ENCODE data around the gene ENDOV. TPM values are rescaled to one million over a fixed set of nuclear protein-coding genes. Genes with fewer than 3 reads are reported as not detected.

ENDOV gene
- total RNA-seq, 2 experiments from 2014 or later: 16.6 to 17.1 TPM

GRCh38 chr17:80454557-80455335 is 39.8 kb downstream of the ENDOV start:
- peak overlapping the region; percentile 96 for H3K4me3 Mint-ChIP-seq
- no peaks in the 10 kb centered on the region for H3K36me3 Mint-ChIP-seq (ENCODE audit: low read depth)
- POLR2A ChIA-PET: interaction anchor here (0.6 to 1.3 kb wide), 4 partner anchors 320 to 534 kb away, joined by 3 to 4 read pairs (median 3); no protein-coding TSS in a partner anchor
- peaks cover 38% of the 10 kb centered on the region for H3K4me1 Mint-ChIP-seq
- peaks cover 11% of the 10 kb centered on the region for H3K27me3 Mint-ChIP-seq
- H3K27ac Mint-ChIP-seq: peak overlapping the region; percentile 95
- DNase-seq: peak; percentile 96
- CTCF ChIA-PET: interaction anchor here (1.0 to 1.5 kb wide), 5 partner anchors 13 to 515 kb away, joined by 3 to 7 read pairs (median 5); no protein-coding TSS in a partner anchor
- no peaks in the 10 kb centered on the region for H3K9me3 Mint-ChIP-seq

- Mint-ChIP-seq H3K36me3 (ENCODE audit: low read depth) (no peaks in the 10 kb centered on the region), H3K4me1 (peaks cover 38% of the 10 kb centered on the region)
- CTCF ChIA-PET: interaction anchor here (1.0 to 1.5 kb wide), 4 partner anchors 13 to 515 kb away, joined by 3 to 7 read pairs (median 4); no protein-coding TSS in a partner anchor
Observed at GRCh38 chr17:80455336-80455710, 40.4 kb downstream of the ENDOV start.

GRCh38 chr17:80455784-80456183 is 40.8 kb downstream of the ENDOV start:
- ChIA-PET CTCF (interaction anchor here (1.5 kb wide), 1 partner anchor 12 kb away, joined by 6 read pairs; no protein-coding TSS in a partner anchor), POLR2A (interaction anchor here (1.3 kb wide), 1 partner anchor 334 kb away, joined by 4 read pairs; no protein-coding TSS in a partner anchor)
- Mint-ChIP-seq H3K27ac (peak overlapping the region; percentile 73), H3K4me3 (peak overlapping the region; percentile 96), H3K9me3 (no peaks in the 10 kb centered on the region), H3K4me1 (peaks cover 38% of the 10 kb centered on the region), H3K36me3 (ENCODE audit: low read depth) (no peaks in the 10 kb centered on the region), H3K27me3 (peaks cover 14% of the 10 kb centered on the region)
- no peak for DNase-seq

More at GRCh38 chr17:80455336-80455710, 40.4 kb downstream of the ENDOV start:
- H3K9me3 Mint-ChIP-seq: no peaks in the 10 kb centered on the region
- H3K27ac Mint-ChIP-seq: peak overlapping the region; percentile 95
- POLR2A ChIA-PET: interaction anchor here (1.3 kb wide), 1 partner anchor 335 kb away, joined by 4 read pairs; no protein-coding TSS in a partner anchor
- H3K4me3 Mint-ChIP-seq: peak overlapping the region; percentile 96
- peaks cover 11% of the 10 kb centered on the region for H3K27me3 Mint-ChIP-seq
- no peak for DNase-seq

GRCh38 chr17:80456465-80457235 is 41.7 kb downstream of the ENDOV start:
- Mint-ChIP-seq H3K4me1 (peaks cover 38% of the 10 kb centered on the region), H3K4me3 (peak overlapping the region; percentile 43), H3K27me3 (peaks cover 14% of the 10 kb centered on the region), H3K36me3 (ENCODE audit: low read depth) (no peaks in the 10 kb centered on the region), H3K9me3 (no peaks in the 10 kb centered on the region), H3K27ac (peak overlapping the region; percentile 73)
- ChIA-PET POLR2A (no interaction called here), CTCF (interaction anchor here (2.1 kb wide), 1 partner anchor 30 kb away, joined by 5 read pairs; no protein-coding TSS in a partner anchor)
- no peak for DNase-seq

GRCh38 chr17:80457236-80457856 is 42.4 kb downstream of the ENDOV start:
- Mint-ChIP-seq H3K27me3 (peaks cover 14% of the 10 kb centered on the region), H3K4me1 (peaks cover 38% of the 10 kb centered on the region), H3K4me3 (no peak overlapping the region), H3K9me3 (no peaks in the 10 kb centered on the region), H3K36me3 (ENCODE audit: low read depth) (no peaks in the 10 kb centered on the region), H3K27ac (peak overlapping the region; percentile 73)
- CTCF ChIA-PET: interaction anchor here (2.1 kb wide), 1 partner anchor 30 kb away, joined by 5 read pairs; no protein-coding TSS in a partner anchor
- POLR2A ChIA-PET: no interaction called here
- DNase-seq: no peak

GRCh38 chr17:80458016-80458415 is 43.0 kb downstream of the ENDOV start:
- Mint-ChIP-seq H3K9me3 (no peaks in the 10 kb centered on the region), H3K4me1 (peaks cover 36% of the 10 kb centered on the region), H3K27ac (no peak overlapping the region), H3K27me3 (peaks cover 14% of the 10 kb centered on the region), H3K4me3 (no peak overlapping the region), H3K36me3 (ENCODE audit: low read depth) (no peaks in the 10 kb centered on the region)
- no peak for DNase-seq
- POLR2A ChIA-PET: no interaction called here
- CTCF ChIA-PET: interaction anchor here (0.6 to 2.1 kb wide), 2 partner anchors 31 to 35 kb away, joined by 3 to 5 read pairs; no protein-coding TSS in a partner anchor

- no peaks in the 10 kb centered on the region for H3K9me3 Mint-ChIP-seq
- no peaks in the 10 kb centered on the region for H3K36me3 Mint-ChIP-seq (ENCODE audit: low read depth)
- no peak for DNase-seq
- ChIA-PET POLR2A (no interaction called here), CTCF (no interaction called here)
- H3K4me1 Mint-ChIP-seq: peaks cover 25% of the 10 kb centered on the region
- peaks cover 14% of the 10 kb centered on the region for H3K27me3 Mint-ChIP-seq
- H3K4me3 Mint-ChIP-seq: no peak overlapping the region
- H3K27ac Mint-ChIP-seq: no peak overlapping the region
Observed at GRCh38 chr17:80459234-80459633, 44.3 kb downstream of the ENDOV start.

GRCh38 chr17:80460429-80460834 is 45.5 kb downstream of the ENDOV start:
- DNase-seq: no peak
- Mint-ChIP-seq H3K4me3 (no peak overlapping the region), H3K4me1 (peaks cover 21% of the 10 kb centered on the region), H3K27ac (no peak overlapping the region), H3K27me3 (peaks cover 14% of the 10 kb centered on the region), H3K36me3 (ENCODE audit: low read depth) (no peaks in the 10 kb centered on the region), H3K9me3 (no peaks in the 10 kb centered on the region)
- ChIA-PET POLR2A (no interaction called here), CTCF (no interaction called here)

- H3K4me3 Mint-ChIP-seq: no peak overlapping the region
- CTCF ChIA-PET: no interaction called here
- no peaks in the 10 kb centered on the region for H3K36me3 Mint-ChIP-seq (ENCODE audit: low read depth)
- H3K27me3 Mint-ChIP-seq: peaks cover 14% of the 10 kb centered on the region
- H3K9me3 Mint-ChIP-seq: no peaks in the 10 kb centered on the region
- peaks cover 12% of the 10 kb centered on the region for H3K4me1 Mint-ChIP-seq
- no peak for DNase-seq
- no peak overlapping the region for H3K27ac Mint-ChIP-seq
- POLR2A ChIA-PET: no interaction called here
Observed at GRCh38 chr17:80461528-80462160, 46.7 kb downstream of the ENDOV start.

GRCh38 chr17:80463784-80464400 is 48.9 kb downstream of the ENDOV start:
- no peak overlapping the region for H3K4me3 Mint-ChIP-seq
- no peaks in the 10 kb centered on the region for H3K9me3 Mint-ChIP-seq
- peaks cover 4% of the 10 kb centered on the region for H3K4me1 Mint-ChIP-seq
- POLR2A ChIA-PET: no interaction called here
- DNase-seq: no peak
- peaks cover 4% of the 10 kb centered on the region for H3K36me3 Mint-ChIP-seq (ENCODE audit: low read depth)
- H3K27ac Mint-ChIP-seq: no peak overlapping the region
- CTCF ChIA-PET: interaction anchor here (1.8 kb wide), 1 partner anchor 11 kb away, joined by 5 read pairs; no protein-coding TSS in a partner anchor
- H3K27me3 Mint-ChIP-seq: peaks cover 14% of the 10 kb centered on the region

- Mint-ChIP-seq H3K27me3 (peaks cover 14% of the 10 kb centered on the region), H3K4me3 (no peak overlapping the region)
- CTCF ChIA-PET: interaction anchor here (0.5 to 1.8 kb wide), 2 partner anchors 11 to 526 kb away, joined by 3 to 5 read pairs; no protein-coding TSS in a partner anchor
Observed at GRCh38 chr17:80464486-80464885, 49.5 kb downstream of the ENDOV start.

More at GRCh38 chr17:80464486-80464885, 49.5 kb downstream of the ENDOV start:
- Mint-ChIP-seq H3K9me3 (no peaks in the 10 kb centered on the region), H3K4me1 (peaks cover 8% of the 10 kb centered on the region), H3K36me3 (ENCODE audit: low read depth) (peaks cover 8% of the 10 kb centered on the region), H3K27ac (no peak overlapping the region)
- POLR2A ChIA-PET: no interaction called here
- no peak for DNase-seq
